Adrenal gland (tissue), 5 donors: ENCODE results near the gene NF1.

Experiments used
- POLR2A ChIP-seq, 2 donors: fragments of 450-650 bp; IDR thresholded peaks; one replicate each; pipeline ENCODE4 v1.6.1; 2017; ENCODE audit warnings: antibody characterized with exemption in 2 of 2, mild to moderate bottlenecking in 2 of 2, moderate library complexity in 1 of 2
- TF ChIP-seq, protein P1 (sequence below), 6 experiments: fragments of 450-650 bp in 4 of 6; fragments of 200-600 bp in 2 of 6; sonication (generic) in 1 of 6; IDR thresholded peaks; 1 replicate in 5 of 6; 2 replicates in 1 of 6; pipeline versions ENCODE4 v1.5.1 to v1.8.0; 2016 to 2021; ENCODE audit warnings: antibody characterized with exemption in 6 of 6, mild to moderate bottlenecking in 2 of 6, moderate library complexity in 1 of 6
- donor health status: DM: no; HTN: no; CAD: no.

DNA sequence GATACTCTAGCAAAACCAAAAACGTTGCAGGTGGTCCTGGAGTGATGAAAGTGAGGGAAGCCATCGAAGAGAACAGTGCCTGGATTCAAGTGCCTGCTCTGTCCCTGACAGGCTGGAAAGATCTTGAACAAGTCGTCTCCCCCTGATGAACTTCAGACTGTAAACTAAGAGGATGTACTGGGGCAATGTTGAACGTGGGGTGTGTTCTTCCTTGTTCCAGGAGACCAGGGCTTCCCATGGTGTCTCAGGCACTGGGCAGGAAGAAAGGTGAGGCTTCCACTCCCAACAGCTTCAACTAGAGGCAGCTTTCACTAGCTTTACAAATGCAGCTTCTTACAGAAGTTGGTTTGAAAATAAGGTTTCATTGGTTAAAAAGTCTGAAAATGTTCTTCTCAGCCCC is 21.4 kb upstream of the NF1 start:
- TF ChIP-seq, protein P1, sequence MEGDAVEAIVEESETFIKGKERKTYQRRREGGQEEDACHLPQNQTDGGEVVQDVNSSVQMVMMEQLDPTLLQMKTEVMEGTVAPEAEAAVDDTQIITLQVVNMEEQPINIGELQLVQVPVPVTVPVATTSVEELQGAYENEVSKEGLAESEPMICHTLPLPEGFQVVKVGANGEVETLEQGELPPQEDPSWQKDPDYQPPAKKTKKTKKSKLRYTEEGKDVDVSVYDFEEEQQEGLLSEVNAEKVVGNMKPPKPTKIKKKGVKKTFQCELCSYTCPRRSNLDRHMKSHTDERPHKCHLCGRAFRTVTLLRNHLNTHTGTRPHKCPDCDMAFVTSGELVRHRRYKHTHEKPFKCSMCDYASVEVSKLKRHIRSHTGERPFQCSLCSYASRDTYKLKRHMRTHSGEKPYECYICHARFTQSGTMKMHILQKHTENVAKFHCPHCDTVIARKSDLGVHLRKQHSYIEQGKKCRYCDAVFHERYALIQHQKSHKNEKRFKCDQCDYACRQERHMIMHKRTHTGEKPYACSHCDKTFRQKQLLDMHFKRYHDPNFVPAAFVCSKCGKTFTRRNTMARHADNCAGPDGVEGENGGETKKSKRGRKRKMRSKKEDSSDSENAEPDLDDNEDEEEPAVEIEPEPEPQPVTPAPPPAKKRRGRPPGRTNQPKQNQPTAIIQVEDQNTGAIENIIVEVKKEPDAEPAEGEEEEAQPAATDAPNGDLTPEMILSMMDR (IDR thresholded peaks at IDR 0.05): no peak
- no peak for TF ChIP-seq POLR2A (IDR thresholded peaks at IDR 0.05)
